ENCODE results near the gene UNK.

GRCh38 chr17:75811174-75811573 lies 26.6 kb downstream of the UNK start:
- TF ChIP-seq HMGXB4 (CRISPR knock-in tag; IDR thresholded peaks at IDR 0.05) = no peak
- TF ChIP-seq CTCF (IDR thresholded peaks at IDR 0.05) = no peak
- TF ChIP-seq ATF6 (CRISPR knock-in tag; IDR thresholded peaks at IDR 0.05) = no peak
- no peak for TF ChIP-seq SMAD4 (CRISPR knock-in tag; IDR thresholded peaks at IDR 0.05)
- TF ChIP-seq TP53 (CRISPR knock-in tag; IDR thresholded peaks at IDR 0.05) = no peak
- no peak for TF ChIP-seq USF2 (CRISPR knock-in tag; IDR thresholded peaks at IDR 0.05)
- TF ChIP-seq NFYB (CRISPR knock-in tag; conservative IDR thresholded peaks at IDR 0.05; ENCODE audit: low read depth) = no peak
- TF ChIP-seq ELF4 (CRISPR knock-in tag; IDR thresholded peaks at IDR 0.05; ENCODE audit: low read depth) = no peak
- TF ChIP-seq CREM (CRISPR knock-in tag; IDR thresholded peaks at IDR 0.05) = no peak

All from WTC11 (cell line).